ENCODE results near the gene MGMT. TPM values are rescaled to one million over a fixed set of nuclear protein-coding genes. Genes with fewer than 3 reads are reported as not detected.

Gene MGMT
- polyA plus RNA-seq, 2 donors, result 8.6 to 13.0 TPM

- H3K4me3 ChIP-seq (ENCODE audit: low read depth in 1 of 2, low read length in 2 of 2), result no peak overlapping the region
- no peaks in the 10 kb centered on the region for H3K27me3 ChIP-seq (ENCODE audit: control insufficient read depth in 1 of 2, insufficient read depth in 2 of 2, low read length in 2 of 2)
- H3K4me1 ChIP-seq (ENCODE audit: control insufficient read depth in 2 of 2, insufficient read depth in 2 of 2, low read length in 1 of 2), result peaks cover 0 to 2% of the 10 kb centered on the region in 2 donors
- no peaks in the 10 kb centered on the region for H3K9me3 ChIP-seq (ENCODE audit: control insufficient read depth in 2 of 2, insufficient read depth in 1 of 2, low read depth in 1 of 2, low read length in 1 of 2)
- H3K36me3 ChIP-seq (ENCODE audit: control insufficient read depth in 2 of 2, insufficient read depth in 2 of 2, low read length in 1 of 2), result no peaks in the 10 kb centered on the region
- no peak overlapping the region for H3K27ac ChIP-seq (ENCODE audit: low read depth in 2 of 2, low read length in 1 of 2)
- 71 to 78% methylated on average over 10 of the region's 10 CpGs for WGBS, 2 donors
Observed at GRCh38 chr10:129604333-129605032, 137.4 kb downstream of the MGMT start.

- Histone ChIP-seq H3K36me3 (ENCODE audit: control insufficient read depth in 2 of 2, insufficient read depth in 2 of 2, low read length in 1 of 2) (no peaks in the 10 kb centered on the region), H3K4me3 (ENCODE audit: low read depth in 1 of 2, low read length in 2 of 2) (no peak overlapping the region), H3K27ac (ENCODE audit: low read depth in 2 of 2, low read length in 1 of 2) (no peak overlapping the region), H3K4me1 (ENCODE audit: control insufficient read depth in 2 of 2, insufficient read depth in 2 of 2, low read length in 1 of 2) (peaks cover 0 to 2% of the 10 kb centered on the region in 2 donors), H3K9me3 (ENCODE audit: control insufficient read depth in 2 of 2, insufficient read depth in 1 of 2, low read depth in 1 of 2, low read length in 1 of 2) (no peaks in the 10 kb centered on the region), H3K27me3 (ENCODE audit: control insufficient read depth in 1 of 2, insufficient read depth in 2 of 2, low read length in 2 of 2) (no peaks in the 10 kb centered on the region)
- WGBS, 2 donors, result 87% methylated on average over 11 of the region's 11 CpGs
Observed at GRCh38 chr10:129605266-129605985, 138.4 kb downstream of the MGMT start.

- Histone ChIP-seq H3K9me3 (ENCODE audit: control insufficient read depth in 2 of 2, insufficient read depth in 1 of 2, low read depth in 1 of 2, low read length in 1 of 2) (no peaks in the 10 kb centered on the region), H3K4me3 (ENCODE audit: low read depth in 1 of 2, low read length in 2 of 2) (no peak overlapping the region), H3K36me3 (ENCODE audit: control insufficient read depth in 2 of 2, insufficient read depth in 2 of 2, low read length in 1 of 2) (no peaks in the 10 kb centered on the region), H3K27ac (ENCODE audit: low read depth in 2 of 2, low read length in 1 of 2) (no peak overlapping the region), H3K4me1 (ENCODE audit: control insufficient read depth in 2 of 2, insufficient read depth in 2 of 2, low read length in 1 of 2) (peaks cover 0 to 2% of the 10 kb centered on the region in 2 donors), H3K27me3 (ENCODE audit: control insufficient read depth in 1 of 2, insufficient read depth in 2 of 2, low read length in 2 of 2) (no peaks in the 10 kb centered on the region)
- 77 to 85% methylated on average over 19 of the region's 19 CpGs for WGBS, 2 donors
Observed at GRCh38 chr10:129605986-129606518, 139.0 kb downstream of the MGMT start.

GRCh38 chr10:129607607-129608109, 140.6 kb downstream of the MGMT start:
- Histone ChIP-seq H3K36me3 (ENCODE audit: control insufficient read depth in 2 of 2, insufficient read depth in 2 of 2, low read length in 1 of 2) (no peaks in the 10 kb centered on the region), H3K4me1 (ENCODE audit: control insufficient read depth in 2 of 2, insufficient read depth in 2 of 2, low read length in 1 of 2) (peaks cover 0 to 2% of the 10 kb centered on the region in 2 donors), H3K27ac (ENCODE audit: low read depth in 2 of 2, low read length in 1 of 2) (no peak overlapping the region), H3K27me3 (ENCODE audit: control insufficient read depth in 1 of 2, insufficient read depth in 2 of 2, low read length in 2 of 2) (no peaks in the 10 kb centered on the region), H3K9me3 (ENCODE audit: control insufficient read depth in 2 of 2, insufficient read depth in 1 of 2, low read depth in 1 of 2, low read length in 1 of 2) (no peaks in the 10 kb centered on the region), H3K4me3 (ENCODE audit: low read depth in 1 of 2, low read length in 2 of 2) (no peak overlapping the region)
- 94 to 95% methylated on average over 8 of the region's 8 CpGs for WGBS, 2 donors

- Histone ChIP-seq H3K27ac (ENCODE audit: low read depth in 2 of 2, low read length in 1 of 2) (no peak overlapping the region), H3K27me3 (ENCODE audit: control insufficient read depth in 1 of 2, insufficient read depth in 2 of 2, low read length in 2 of 2) (no peaks in the 10 kb centered on the region), H3K9me3 (ENCODE audit: control insufficient read depth in 2 of 2, insufficient read depth in 1 of 2, low read depth in 1 of 2, low read length in 1 of 2) (no peaks in the 10 kb centered on the region), H3K4me1 (ENCODE audit: control insufficient read depth in 2 of 2, insufficient read depth in 2 of 2, low read length in 1 of 2) (peaks cover 0 to 2% of the 10 kb centered on the region in 2 donors), H3K36me3 (ENCODE audit: control insufficient read depth in 2 of 2, insufficient read depth in 2 of 2, low read length in 1 of 2) (no peaks in the 10 kb centered on the region), H3K4me3 (ENCODE audit: low read depth in 1 of 2, low read length in 2 of 2) (no peak overlapping the region)
- 83 to 89% methylated on average over 10 of the region's 10 CpGs for WGBS, 2 donors
Observed at GRCh38 chr10:129608653-129609052, 141.6 kb downstream of the MGMT start.

- H3K27ac ChIP-seq (ENCODE audit: low read depth in 2 of 2, low read length in 1 of 2), result no peak overlapping the region
- H3K9me3 ChIP-seq (ENCODE audit: control insufficient read depth in 2 of 2, insufficient read depth in 1 of 2, low read depth in 1 of 2, low read length in 1 of 2), result no peaks in the 10 kb centered on the region
- H3K36me3 ChIP-seq (ENCODE audit: control insufficient read depth in 2 of 2, insufficient read depth in 2 of 2, low read length in 1 of 2), result no peaks in the 10 kb centered on the region
- peaks cover 0 to 2% of the 10 kb centered on the region in 2 donors for H3K4me1 ChIP-seq (ENCODE audit: control insufficient read depth in 2 of 2, insufficient read depth in 2 of 2, low read length in 1 of 2)
- H3K27me3 ChIP-seq (ENCODE audit: control insufficient read depth in 1 of 2, insufficient read depth in 2 of 2, low read length in 2 of 2), result no peaks in the 10 kb centered on the region
- H3K4me3 ChIP-seq (ENCODE audit: low read depth in 1 of 2, low read length in 2 of 2), result no peak overlapping the region
- WGBS, 2 donors, result 94 to 96% methylated on average over 9 of the region's 9 CpGs
Observed at GRCh38 chr10:129609551-129609950, 142.5 kb downstream of the MGMT start.

- H3K4me3 ChIP-seq (ENCODE audit: low read depth in 1 of 2, low read length in 2 of 2), result no peak overlapping the region
- no peaks in the 10 kb centered on the region for H3K27me3 ChIP-seq (ENCODE audit: control insufficient read depth in 1 of 2, insufficient read depth in 2 of 2, low read length in 2 of 2)
- H3K27ac ChIP-seq (ENCODE audit: low read depth in 2 of 2, low read length in 1 of 2), result no peak overlapping the region
- H3K36me3 ChIP-seq (ENCODE audit: control insufficient read depth in 2 of 2, insufficient read depth in 2 of 2, low read length in 1 of 2), result no peaks in the 10 kb centered on the region
- no peaks in the 10 kb centered on the region for H3K9me3 ChIP-seq (ENCODE audit: control insufficient read depth in 2 of 2, insufficient read depth in 1 of 2, low read depth in 1 of 2, low read length in 1 of 2)
- H3K4me1 ChIP-seq (ENCODE audit: control insufficient read depth in 2 of 2, insufficient read depth in 2 of 2, low read length in 1 of 2), result peaks cover 0 to 2% of the 10 kb centered on the region in 2 donors
- 85 to 86% methylated on average over 13 of the region's 13 CpGs for WGBS, 2 donors
Observed at GRCh38 chr10:129612481-129613109, 145.6 kb downstream of the MGMT start.

GRCh38 chr10:129613377-129613980, 146.4 kb downstream of the MGMT start:
- peaks cover 0 to 2% of the 10 kb centered on the region in 2 donors for H3K4me1 ChIP-seq (ENCODE audit: control insufficient read depth in 2 of 2, insufficient read depth in 2 of 2, low read length in 1 of 2)
- 95 to 98% methylated on average over 12 of the region's 12 CpGs for WGBS, 2 donors
- no peaks in the 10 kb centered on the region for H3K27me3 ChIP-seq (ENCODE audit: control insufficient read depth in 1 of 2, insufficient read depth in 2 of 2, low read length in 2 of 2)
- H3K36me3 ChIP-seq (ENCODE audit: control insufficient read depth in 2 of 2, insufficient read depth in 2 of 2, low read length in 1 of 2), result no peaks in the 10 kb centered on the region
- no peaks in the 10 kb centered on the region for H3K9me3 ChIP-seq (ENCODE audit: control insufficient read depth in 2 of 2, insufficient read depth in 1 of 2, low read depth in 1 of 2, low read length in 1 of 2)
- H3K4me3 ChIP-seq (ENCODE audit: low read depth in 1 of 2, low read length in 2 of 2), result no peak overlapping the region
- no peak overlapping the region for H3K27ac ChIP-seq (ENCODE audit: low read depth in 2 of 2, low read length in 1 of 2)

GRCh38 chr10:129614341-129614740, 147.3 kb downstream of the MGMT start:
- H3K4me3 ChIP-seq (ENCODE audit: low read depth in 1 of 2, low read length in 2 of 2), result no peak overlapping the region
- WGBS, 2 donors, result 85 to 89% methylated on average over 19 of the region's 19 CpGs
- no peaks in the 10 kb centered on the region for H3K36me3 ChIP-seq (ENCODE audit: control insufficient read depth in 2 of 2, insufficient read depth in 2 of 2, low read length in 1 of 2)
- no peaks in the 10 kb centered on the region for H3K4me1 ChIP-seq (ENCODE audit: control insufficient read depth in 2 of 2, insufficient read depth in 2 of 2, low read length in 1 of 2)
- no peak overlapping the region for H3K27ac ChIP-seq (ENCODE audit: low read depth in 2 of 2, low read length in 1 of 2)
- no peaks in the 10 kb centered on the region for H3K9me3 ChIP-seq (ENCODE audit: control insufficient read depth in 2 of 2, insufficient read depth in 1 of 2, low read depth in 1 of 2, low read length in 1 of 2)
- no peaks in the 10 kb centered on the region for H3K27me3 ChIP-seq (ENCODE audit: control insufficient read depth in 1 of 2, insufficient read depth in 2 of 2, low read length in 2 of 2)

Measured in esophagus (tissue), 2 donors.